ENCODE results near the gene CPNE5.

DNA sequence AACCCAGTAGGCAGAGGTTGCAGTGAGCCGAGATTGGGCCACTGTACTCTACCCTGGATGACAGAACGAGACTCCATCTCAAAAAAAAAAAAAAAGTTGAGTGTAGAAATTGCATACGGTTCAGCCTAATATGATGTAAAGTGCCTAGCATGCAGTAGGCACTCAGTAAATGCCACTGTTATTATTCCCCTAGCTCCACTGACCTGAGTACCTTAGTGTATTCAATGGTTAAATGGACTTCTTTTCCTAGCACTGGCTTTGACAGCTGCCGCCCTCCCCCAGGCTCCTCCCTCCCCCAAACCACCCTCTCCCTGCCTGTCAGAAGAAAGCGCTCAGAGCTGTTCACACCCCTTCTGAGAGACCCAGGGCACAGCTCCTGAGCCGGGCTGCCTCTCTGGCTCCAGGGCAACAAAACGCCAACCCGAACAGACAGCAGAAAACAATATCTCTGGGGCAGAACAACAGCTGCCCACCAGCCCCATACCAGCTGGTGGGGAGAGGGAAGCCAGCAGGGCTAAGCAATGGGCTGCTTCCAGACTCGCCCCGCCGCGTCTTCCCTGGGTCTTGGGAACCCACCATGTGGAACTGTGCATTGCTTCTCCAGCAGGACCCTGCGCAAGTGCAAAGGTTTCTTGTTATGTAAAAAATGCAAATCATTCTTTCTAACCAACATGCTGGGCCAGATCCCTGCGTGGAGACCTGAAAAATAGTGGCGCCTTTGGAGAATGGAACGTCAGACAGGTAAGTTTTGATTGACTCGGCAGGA, 4.5 kb downstream of the CPNE5 start:
- TF ChIP-seq, protein P1, sequence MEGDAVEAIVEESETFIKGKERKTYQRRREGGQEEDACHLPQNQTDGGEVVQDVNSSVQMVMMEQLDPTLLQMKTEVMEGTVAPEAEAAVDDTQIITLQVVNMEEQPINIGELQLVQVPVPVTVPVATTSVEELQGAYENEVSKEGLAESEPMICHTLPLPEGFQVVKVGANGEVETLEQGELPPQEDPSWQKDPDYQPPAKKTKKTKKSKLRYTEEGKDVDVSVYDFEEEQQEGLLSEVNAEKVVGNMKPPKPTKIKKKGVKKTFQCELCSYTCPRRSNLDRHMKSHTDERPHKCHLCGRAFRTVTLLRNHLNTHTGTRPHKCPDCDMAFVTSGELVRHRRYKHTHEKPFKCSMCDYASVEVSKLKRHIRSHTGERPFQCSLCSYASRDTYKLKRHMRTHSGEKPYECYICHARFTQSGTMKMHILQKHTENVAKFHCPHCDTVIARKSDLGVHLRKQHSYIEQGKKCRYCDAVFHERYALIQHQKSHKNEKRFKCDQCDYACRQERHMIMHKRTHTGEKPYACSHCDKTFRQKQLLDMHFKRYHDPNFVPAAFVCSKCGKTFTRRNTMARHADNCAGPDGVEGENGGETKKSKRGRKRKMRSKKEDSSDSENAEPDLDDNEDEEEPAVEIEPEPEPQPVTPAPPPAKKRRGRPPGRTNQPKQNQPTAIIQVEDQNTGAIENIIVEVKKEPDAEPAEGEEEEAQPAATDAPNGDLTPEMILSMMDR (IDR thresholded peaks at IDR 0.05; ENCODE audit: insufficient read depth, low read length): no peak
- TF ChIP-seq POLR2AphosphoS5 (IDR thresholded peaks at IDR 0.05; ENCODE audit: low read depth): no peak
- TF ChIP-seq, protein P2, sequence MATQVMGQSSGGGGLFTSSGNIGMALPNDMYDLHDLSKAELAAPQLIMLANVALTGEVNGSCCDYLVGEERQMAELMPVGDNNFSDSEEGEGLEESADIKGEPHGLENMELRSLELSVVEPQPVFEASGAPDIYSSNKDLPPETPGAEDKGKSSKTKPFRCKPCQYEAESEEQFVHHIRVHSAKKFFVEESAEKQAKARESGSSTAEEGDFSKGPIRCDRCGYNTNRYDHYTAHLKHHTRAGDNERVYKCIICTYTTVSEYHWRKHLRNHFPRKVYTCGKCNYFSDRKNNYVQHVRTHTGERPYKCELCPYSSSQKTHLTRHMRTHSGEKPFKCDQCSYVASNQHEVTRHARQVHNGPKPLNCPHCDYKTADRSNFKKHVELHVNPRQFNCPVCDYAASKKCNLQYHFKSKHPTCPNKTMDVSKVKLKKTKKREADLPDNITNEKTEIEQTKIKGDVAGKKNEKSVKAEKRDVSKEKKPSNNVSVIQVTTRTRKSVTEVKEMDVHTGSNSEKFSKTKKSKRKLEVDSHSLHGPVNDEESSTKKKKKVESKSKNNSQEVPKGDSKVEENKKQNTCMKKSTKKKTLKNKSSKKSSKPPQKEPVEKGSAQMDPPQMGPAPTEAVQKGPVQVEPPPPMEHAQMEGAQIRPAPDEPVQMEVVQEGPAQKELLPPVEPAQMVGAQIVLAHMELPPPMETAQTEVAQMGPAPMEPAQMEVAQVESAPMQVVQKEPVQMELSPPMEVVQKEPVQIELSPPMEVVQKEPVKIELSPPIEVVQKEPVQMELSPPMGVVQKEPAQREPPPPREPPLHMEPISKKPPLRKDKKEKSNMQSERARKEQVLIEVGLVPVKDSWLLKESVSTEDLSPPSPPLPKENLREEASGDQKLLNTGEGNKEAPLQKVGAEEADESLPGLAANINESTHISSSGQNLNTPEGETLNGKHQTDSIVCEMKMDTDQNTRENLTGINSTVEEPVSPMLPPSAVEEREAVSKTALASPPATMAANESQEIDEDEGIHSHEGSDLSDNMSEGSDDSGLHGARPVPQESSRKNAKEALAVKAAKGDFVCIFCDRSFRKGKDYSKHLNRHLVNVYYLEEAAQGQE (IDR thresholded peaks at IDR 0.05; ENCODE audit: insufficient replicate concordance, low read depth): no peak
- no peak for TF ChIP-seq GABPA (IDR thresholded peaks at IDR 0.05; ENCODE audit: low read depth)
